GM19328 (cell line): Measurements from ENCODE around the gene HPCAL1.
"Not testable (repeated sequence)": the region's sequence is repeated elsewhere in the genome, so short reads cannot be mapped to it uniquely, and the experiment has no call there.

Source experiments
- ATAC-seq: cut with Tn5 transposase; IDR thresholded peaks from one replicate; pipeline ENCODE4 v1.9.1; 2021; ENCODE audit warnings: mild to moderate bottlenecking, moderate library complexity; ENCODE audit not compliant: unreplicated experiment

HPCAL1 gene

DNA sequence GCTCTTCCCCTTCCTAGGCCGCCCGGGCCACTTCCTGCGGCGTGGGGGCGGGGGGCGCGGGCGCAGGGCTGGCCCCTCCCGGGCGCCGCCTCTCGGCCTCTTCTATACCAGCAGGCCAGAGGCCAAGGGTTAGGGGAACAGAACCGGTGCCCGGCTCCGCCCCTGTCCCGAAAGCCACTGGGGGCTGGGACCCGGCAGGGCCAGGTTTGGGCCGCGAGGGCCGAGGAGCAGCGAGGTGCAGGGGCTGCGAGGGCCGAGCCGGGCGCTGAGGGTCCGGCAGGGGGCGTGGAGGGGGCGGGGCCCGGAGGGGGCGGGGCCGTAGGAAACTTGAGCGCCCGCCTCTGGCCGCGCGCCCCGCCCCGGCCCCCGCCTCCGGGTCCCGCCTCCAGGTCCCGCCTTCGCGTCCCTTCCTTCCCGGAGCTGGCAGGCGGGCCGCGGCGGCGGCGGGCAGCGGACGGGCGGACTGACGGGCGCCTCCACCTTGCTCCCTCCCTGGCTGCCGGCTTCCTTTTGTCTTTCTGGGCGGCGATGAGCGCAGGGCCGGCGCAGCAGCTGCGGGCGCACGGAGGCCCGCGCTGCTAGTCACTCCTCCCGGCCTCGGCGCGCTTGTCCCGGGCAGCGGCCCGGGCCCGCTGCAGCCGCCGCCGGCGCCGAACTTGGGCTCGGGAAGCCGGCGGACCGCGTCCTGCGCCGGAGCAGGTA is at the start of gene HPCAL1:
HPCAL1 (plus strand) TSS at position 426 of the 702 bp plus-strand sequence. CDS start 116,854 bp downstream, outside the sequence.
- ATAC-seq, result peak; percentile 76

DNA sequence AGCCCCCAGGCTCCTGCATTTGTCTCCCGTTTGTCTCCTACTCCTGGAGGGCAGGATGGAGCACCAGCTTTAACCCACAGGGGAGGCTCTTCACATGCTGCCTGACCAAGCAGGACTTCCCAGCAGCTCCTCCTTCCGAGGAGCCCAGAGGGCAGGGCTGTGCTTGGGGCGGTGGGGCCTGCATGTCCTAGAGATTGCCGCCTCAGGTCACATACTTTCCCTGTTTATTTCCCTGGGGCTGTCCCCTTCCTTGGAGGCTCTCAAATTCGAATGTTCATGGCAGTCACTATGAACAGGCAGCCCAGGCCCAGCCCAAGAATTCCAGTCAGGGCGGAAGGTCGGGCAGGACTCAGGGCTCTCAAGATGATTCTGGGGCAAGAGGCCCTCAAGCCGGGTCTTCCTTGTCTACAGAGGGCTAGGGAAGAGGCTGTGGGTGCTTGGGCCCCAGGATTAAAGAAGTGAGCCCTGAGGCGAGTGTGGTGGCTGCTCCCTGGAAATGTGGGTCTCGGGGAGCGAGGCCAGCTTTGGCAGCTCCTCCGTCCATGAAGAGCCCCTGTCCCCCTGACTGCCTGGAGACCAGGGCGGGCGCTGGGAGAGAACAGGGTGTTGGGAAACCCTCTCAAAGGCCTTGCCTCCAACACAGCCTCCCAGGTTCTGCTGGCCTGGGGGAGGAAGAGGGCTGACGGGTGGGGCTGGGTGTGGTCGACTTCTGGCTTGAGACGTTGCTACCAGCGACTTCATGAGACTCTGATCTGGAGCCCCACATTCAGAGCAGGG is 48.9 kb upstream of the HPCAL1 start:
- no peak for ATAC-seq

DNA sequence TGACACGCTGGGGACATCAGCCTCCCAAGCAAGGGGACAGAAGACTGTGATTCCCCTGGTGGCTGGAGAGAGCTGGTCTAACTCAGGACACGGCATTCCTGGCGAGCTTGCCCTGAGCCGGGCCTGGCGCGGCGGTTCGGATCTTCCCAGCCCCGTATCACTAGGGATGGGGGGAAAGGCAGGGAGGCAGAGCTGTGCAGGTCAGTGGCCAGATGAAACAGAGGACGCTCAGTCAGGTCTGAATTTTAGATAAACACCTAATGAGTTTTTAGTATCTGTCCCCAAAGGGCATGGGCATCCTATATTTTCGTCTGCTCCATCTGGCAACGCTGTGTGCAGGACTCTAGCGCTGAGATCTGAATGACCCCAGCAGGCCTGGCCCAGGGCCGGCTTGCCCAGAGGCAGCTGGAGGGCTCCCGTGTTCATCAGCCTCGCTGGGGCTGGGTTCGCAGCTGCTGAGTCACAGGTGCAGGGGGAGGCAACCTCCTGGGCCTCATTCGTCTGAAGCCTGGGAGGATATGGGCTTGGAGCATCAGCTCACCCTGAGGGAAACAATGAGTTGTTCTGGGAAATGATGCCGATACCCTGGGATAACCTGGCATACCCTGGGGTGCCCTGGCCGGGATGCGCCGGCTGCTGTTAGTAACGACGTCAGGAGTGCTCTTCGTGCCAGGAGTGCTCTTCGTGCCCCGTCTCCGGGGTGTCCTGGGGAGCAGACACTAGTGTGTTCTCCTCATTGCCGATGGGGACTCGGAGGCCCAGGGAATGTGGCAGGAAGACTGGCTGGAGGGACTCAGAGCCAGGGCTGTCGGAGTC is 48.1 kb upstream of the HPCAL1 start:
- ATAC-seq, result no peak

DNA sequence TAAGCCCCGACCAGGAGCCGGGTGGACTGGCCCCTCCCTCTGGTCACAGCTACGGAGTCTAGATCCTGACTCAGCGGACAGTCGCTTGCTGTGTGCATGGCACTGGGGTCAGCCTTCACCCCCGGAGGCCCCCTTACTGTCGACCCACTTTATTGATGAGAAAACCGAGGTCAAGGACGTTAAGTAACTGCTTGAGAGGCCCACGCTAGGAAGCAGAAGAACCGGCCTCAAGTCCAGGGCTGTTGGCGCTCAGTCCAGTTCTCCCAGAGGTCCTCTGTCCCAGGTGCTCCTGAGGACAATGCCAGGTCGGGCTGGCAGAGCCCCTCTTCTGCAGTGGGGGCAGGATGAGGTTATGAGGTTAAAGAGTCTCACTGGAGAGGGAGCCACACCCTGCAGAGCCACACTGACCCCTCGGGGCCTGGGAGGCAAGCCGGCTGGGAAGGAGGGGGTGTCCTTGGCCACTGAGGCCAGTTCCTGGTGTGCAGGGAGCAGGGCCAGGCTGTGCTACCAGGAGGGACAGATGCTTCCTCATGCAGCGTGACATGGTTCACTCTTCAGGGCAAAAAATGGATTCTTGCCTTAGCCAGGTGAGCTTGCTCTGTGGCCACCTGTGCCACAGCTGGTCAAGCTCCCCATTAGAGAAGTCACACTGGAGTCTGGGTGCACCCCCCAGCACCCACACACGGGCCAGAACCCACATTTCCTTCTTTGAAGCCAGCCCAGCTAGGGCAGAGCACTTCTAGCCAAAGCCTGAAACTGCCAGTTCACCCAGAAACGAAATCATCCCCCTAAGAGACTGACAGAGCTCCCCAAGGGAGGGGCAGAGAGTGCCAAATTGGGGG is 47.3 kb upstream of the HPCAL1 start:
- no peak for ATAC-seq

DNA sequence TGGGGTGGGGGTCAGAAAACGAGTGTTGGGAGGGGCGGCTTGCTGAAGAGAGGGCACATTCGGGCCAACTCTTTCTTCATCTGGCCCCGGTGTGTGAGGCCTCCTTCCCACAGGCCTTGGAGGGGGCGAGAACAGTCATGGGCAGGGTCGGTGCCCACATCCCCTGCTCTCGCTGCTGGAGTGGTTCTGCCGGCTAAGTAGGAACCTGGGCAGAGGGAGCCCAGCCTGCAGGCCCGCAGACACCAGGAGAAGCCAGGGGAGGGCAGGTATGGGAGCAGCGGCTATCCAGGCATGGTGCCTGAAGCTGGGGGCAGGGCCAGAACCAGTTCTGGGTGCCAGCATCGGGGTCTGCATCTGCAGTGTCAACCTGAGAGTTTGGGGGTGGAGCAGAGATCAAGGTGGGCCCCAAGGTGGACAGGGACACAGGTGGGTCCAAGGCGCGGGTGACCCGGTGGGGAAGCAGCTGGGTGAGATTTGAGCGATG is 46.6 kb upstream of the HPCAL1 start:
- no peak for ATAC-seq

DNA sequence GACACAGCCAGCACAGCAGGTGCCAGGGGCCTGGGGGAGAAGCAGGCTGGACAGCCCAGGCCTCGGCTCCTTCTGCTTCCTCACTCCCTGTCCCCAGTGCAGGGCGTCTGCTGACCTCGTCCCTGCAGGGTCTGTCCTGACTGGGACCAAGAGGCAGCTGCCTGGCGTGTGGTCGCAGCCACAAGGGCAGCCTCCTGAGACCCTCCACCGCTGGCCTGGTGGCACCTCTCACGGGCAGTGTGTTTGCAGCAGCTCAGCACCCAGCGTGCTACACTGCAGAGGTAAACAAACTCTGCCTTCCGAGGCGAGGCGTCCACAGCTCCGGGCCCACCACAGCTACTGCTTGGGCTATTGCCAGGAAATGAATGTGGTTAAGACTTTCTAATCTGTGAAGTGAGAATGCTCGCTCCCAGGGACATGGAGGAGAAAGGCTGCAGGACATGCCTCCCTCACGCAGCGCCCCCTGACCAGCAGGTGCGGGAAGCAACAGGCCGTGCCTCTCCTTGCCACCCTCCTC is 46.1 kb upstream of the HPCAL1 start:
- no peak for ATAC-seq

DNA sequence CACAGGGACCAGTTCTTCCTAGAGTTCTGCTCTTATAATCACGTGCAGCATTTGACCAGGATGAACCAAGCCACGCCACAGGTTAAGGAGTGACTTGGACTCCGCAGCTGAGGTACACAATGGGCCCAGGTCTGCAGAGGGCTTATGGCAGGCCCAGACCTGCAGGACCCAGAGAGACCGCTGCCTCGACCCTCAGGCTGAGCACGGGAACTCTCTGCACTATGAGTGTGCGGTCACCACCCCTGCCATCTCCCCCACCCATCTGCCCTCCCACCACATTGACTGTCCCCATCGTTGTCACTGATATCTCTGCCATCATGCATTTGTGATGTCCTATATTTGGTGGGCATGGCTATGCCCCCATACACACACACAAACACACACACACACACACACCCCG is 45.7 kb upstream of the HPCAL1 start:
- no peak for ATAC-seq

GRCh38 chr2:10257500-10258147 is 45.1 kb upstream of the HPCAL1 start:
- no peak for ATAC-seq

- no peak for ATAC-seq
Observed at GRCh38 chr2:10258326-10258725, 44.4 kb upstream of the HPCAL1 start.

DNA sequence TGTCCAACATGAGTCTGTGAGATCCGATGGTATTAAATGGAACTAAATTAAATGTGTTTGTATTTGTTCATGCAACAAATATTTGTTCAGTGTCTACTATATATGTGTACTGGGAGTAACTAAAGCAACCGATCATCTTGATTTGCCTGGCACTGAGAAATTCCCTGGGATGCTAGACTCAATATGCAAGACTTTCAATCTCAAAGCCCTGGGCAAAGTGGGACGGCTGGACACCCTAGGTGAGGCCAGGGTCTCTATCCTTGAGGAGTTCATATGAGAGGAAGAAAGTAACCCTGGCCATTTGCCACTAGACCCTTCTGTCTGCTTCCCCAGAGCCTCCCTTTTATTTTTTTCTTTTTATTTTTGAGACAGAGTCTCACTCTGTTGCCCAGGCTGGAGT is 44.0 kb upstream of the HPCAL1 start:
- ATAC-seq, result no peak

DNA sequence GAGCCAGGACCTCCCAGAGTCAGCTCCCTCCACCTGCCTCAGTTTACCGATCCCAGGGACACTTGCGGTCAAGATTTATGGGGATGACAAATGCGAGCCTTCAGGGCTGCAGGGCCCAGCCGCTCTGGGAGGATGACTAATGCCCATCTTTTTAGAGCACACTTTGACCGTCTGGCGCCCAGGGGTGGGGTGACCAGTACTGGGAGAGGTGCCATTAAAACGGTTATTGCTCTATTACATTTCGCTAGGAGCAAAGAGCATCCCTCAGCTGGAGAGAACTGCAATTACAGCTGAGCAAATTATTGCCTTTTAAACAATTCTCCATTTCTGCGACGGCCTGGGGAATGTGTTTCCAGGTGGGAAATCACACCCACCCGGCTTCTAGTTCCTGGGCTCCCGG is 42.6 kb upstream of the HPCAL1 start:
- no peak for ATAC-seq

- ATAC-seq, result not testable (repeated sequence)
Observed at GRCh38 chr2:10263526-10263925, 39.2 kb upstream of the HPCAL1 start.

- no peak for ATAC-seq
Observed at GRCh38 chr2:10264506-10265328, 38.0 kb upstream of the HPCAL1 start.

DNA sequence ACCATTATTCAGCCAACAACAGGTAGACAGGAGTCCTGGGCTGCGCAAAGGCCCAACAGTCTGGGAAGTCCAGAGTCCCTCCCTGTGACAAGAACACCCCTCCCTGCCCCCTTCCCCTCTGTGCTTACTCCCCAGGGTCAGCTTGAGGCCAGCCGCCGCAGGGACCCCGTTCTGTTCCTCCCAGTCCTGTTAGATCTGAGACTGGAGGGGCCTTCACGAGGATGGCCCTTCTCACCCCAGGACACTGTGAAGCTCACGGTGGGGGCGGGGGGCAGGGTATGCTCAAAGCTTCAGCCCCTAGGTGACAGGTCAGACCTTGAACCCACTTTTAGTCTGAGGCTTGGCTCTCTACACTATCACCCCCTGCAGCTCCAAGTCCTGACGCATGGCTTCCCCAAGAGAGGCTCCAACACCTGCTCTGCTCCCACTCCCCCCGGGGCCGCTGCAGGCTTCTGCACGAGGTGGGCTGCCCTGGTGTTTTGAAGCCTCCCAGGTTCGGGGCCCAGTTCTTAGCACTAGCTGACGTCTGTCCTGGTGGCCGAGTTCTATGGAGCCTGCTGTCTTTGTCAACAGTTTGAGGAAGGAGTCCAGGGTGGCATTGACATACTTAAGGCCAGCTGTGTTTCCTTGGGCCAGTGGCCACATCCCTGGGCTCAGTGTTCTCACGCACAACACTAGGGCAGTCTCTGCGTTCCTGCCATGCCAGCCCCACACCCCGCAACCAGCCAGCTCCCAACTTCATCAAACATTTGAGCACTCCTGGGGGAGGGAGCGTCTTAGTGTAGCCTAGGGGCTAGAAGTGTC is 37.2 kb upstream of the HPCAL1 start:
- no peak for ATAC-seq

- ATAC-seq, result no peak
Observed at GRCh38 chr2:10266133-10266620, 36.5 kb upstream of the HPCAL1 start.

- no peak for ATAC-seq
Observed at GRCh38 chr2:10267036-10267435, 35.7 kb upstream of the HPCAL1 start.

DNA sequence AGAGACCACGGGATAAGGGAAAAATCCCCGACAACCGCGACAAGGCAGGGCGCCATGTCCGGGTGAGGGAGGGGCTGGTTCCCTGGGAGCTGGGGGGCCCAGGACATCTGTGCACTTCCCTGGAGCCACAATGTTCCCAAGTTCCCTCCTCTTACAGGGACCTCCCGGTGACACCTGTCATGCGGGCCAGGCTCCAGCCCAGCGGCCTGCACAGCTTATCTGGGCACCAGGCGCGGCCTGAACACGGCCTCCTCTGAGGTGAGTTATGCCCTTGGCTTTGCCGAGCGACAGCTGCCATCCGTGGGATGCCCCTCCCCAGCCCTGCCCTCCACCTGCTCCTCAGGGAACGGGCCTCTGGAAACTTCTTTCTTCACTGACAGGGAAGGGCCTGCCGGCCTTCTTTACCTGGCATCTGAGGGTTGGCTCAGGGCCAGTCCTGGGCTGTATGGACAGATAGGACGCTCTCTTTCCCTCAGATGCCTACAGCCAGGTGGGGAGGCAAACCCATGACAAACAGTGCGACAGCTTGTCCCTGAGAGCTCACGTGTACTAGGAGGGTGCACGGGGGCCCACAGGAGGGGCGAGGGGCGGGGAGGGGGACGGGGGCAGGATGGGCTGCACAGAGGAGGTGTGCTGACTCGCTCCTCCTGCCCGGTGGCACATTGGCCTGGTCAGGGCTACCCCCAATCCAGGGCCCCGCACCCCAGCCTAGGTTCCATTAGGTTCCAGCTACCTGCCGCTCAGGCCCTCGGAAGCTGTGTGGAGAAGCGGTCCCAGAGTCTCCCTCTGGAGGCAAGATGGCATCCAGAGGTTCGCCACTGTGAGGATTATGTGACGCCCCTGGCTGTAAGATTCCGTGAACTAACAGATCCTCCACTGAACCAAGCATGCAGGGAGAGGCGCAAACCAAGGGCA is 34.9 kb upstream of the HPCAL1 start:
- ATAC-seq, result no peak
